Sigmoid colon (tissue), 4 donors: ENCODE data around the gene RNASE3.
"Not testable (repeated sequence)": the region's sequence is repeated elsewhere in the genome, so short reads cannot be mapped to it uniquely, and the experiment has no call there.

Source experiments
- CTCF ChIP-seq, 4 experiments: fragments of 450-650 bp in 3 of 4; fragments of 200-600 bp in 1 of 4; IDR thresholded peaks; one replicate each; pipeline ENCODE4 v1.5.1; 2016 to 2019; ENCODE audit warnings: antibody characterized with exemption in 4 of 4, mild to moderate bottlenecking in 3 of 4, moderate library complexity in 2 of 4
- EP300 ChIP-seq, 4 donors: sonication (generic); formaldehyde crosslinking; IDR thresholded peaks; one replicate each; pipeline ENCODE4 v1.6.1; 2017; ENCODE audit warnings: antibody characterized with exemption in 4 of 4
- POLR2A ChIP-seq, 2 donors: fragments of 450-650 bp; IDR thresholded peaks; one replicate each; pipeline ENCODE4 v1.6.1; 2016; ENCODE audit warnings: antibody characterized with exemption in 2 of 2, mild to moderate bottlenecking in 2 of 2, moderate library complexity in 2 of 2

DNA sequence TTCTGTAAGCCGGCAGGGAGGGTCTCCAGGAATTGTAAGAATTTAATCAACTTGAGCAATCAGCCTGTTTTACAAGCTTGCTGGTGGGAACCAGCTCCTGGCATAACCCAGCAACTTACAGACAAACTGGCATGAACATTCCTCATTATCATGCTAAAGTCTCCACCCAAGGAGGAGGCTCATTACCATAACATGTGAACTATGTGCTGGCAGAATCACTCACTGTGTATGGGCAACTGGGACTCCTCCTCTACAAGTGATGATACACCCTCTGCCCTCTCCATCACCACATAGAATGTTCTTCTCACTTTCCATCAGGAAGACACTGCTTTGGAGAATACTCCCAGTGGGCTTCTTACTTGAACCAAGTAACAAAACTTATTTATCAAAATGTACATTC lies 4.1 kb downstream of the RNASE3 start:
- not testable (repeated sequence) for TF ChIP-seq CTCF, EP300, POLR2A (IDR thresholded peaks at IDR 0.05)
